Measurements from ENCODE around the gene MAMDC2.

Gene MAMDC2, protein sequence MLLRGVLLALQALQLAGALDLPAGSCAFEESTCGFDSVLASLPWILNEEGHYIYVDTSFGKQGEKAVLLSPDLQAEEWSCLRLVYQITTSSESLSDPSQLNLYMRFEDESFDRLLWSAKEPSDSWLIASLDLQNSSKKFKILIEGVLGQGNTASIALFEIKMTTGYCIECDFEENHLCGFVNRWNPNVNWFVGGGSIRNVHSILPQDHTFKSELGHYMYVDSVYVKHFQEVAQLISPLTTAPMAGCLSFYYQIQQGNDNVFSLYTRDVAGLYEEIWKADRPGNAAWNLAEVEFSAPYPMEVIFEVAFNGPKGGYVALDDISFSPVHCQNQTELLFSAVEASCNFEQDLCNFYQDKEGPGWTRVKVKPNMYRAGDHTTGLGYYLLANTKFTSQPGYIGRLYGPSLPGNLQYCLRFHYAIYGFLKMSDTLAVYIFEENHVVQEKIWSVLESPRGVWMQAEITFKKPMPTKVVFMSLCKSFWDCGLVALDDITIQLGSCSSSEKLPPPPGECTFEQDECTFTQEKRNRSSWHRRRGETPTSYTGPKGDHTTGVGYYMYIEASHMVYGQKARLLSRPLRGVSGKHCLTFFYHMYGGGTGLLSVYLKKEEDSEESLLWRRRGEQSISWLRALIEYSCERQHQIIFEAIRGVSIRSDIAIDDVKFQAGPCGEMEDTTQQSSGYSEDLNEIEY

DNA sequence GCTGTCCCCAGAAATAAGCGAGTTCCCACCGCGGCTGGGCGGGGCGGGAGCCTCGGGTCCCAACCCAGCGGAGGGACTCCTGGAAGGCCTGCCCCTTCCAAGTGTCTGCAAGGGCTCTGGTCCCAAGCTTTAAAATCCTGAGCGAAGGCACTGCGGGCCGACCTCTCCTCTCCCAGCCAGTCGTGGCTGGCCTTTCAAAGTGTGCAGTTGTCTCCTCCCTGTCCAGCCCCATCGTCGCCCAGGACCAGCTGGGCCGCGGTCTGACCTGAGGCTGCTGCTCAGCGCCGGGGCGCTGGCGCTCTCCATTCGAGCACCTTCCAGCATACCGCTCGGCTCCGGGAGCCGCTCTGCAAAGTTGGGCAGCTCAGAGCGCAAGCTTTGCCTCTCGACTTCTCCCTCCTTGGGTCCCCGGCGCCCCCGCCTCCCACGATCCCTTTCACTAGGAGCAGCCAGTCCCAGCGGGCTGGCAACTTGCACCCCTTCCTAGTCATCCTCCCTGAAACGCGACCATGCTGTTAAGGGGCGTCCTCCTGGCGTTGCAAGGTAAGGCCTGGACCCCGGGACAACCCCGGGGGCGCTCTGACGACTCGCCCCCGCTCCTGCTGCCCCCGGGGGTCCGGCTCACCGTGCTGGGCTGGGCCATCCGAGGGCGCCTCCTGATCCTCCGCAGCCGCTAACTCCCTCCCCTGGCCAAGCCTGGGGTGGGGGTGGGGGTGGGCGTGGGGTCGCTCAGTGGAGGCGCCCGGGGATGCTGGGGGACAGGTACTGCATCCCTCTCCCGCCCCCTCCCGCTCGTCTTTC, at the start of gene MAMDC2:
TSS of gene MAMDC2 (plus strand) at position 160 of the 801 bp plus-strand sequence. CDS start at position 510, 350 bp downstream.
- ATAC-seq = no peak; the same call in 2 of the 3 replicates
- TF ChIP-seq CSDC2 (CRISPR knock-in tag; IDR thresholded peaks at IDR 0.05) = no peak
- TF ChIP-seq ZNF70 (CRISPR knock-in tag; IDR thresholded peaks at IDR 0.05) = no peak
- TF ChIP-seq ZC3H10 (CRISPR knock-in tag; IDR thresholded peaks at IDR 0.05) = no peak
- TF ChIP-seq CREB5 (CRISPR knock-in tag; IDR thresholded peaks at IDR 0.05; ENCODE audit: low read depth) = no peak
- TF ChIP-seq ESRRG (CRISPR knock-in tag; IDR thresholded peaks at IDR 0.05) = no peak
- TF ChIP-seq BACH2 (CRISPR knock-in tag; IDR thresholded peaks at IDR 0.05; ENCODE audit: borderline replicate concordance) = no peak
- TF ChIP-seq, protein P1, sequence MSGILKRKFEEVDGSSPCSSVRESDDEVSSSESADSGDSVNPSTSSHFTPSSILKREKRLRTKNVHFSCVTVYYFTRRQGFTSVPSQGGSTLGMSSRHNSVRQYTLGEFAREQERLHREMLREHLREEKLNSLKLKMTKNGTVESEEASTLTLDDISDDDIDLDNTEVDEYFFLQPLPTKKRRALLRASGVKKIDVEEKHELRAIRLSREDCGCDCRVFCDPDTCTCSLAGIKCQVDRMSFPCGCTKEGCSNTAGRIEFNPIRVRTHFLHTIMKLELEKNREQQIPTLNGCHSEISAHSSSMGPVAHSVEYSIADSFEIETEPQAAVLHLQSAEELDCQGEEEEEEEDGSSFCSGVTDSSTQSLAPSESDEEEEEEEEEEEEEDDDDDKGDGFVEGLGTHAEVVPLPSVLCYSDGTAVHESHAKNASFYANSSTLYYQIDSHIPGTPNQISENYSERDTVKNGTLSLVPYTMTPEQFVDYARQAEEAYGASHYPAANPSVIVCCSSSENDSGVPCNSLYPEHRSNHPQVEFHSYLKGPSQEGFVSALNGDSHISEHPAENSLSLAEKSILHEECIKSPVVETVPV (CRISPR knock-in tag; IDR thresholded peaks at IDR 0.05) = no peak
- TF ChIP-seq, protein P2, sequence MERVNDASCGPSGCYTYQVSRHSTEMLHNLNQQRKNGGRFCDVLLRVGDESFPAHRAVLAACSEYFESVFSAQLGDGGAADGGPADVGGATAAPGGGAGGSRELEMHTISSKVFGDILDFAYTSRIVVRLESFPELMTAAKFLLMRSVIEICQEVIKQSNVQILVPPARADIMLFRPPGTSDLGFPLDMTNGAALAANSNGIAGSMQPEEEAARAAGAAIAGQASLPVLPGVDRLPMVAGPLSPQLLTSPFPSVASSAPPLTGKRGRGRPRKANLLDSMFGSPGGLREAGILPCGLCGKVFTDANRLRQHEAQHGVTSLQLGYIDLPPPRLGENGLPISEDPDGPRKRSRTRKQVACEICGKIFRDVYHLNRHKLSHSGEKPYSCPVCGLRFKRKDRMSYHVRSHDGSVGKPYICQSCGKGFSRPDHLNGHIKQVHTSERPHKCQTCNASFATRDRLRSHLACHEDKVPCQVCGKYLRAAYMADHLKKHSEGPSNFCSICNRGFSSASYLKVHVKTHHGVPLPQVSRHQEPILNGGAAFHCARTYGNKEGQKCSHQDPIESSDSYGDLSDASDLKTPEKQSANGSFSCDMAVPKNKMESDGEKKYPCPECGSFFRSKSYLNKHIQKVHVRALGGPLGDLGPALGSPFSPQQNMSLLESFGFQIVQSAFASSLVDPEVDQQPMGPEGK (CRISPR knock-in tag; IDR thresholded peaks at IDR 0.05; ENCODE audit: borderline replicate concordance) = no peak
- no peak for TF ChIP-seq TCF4 (CRISPR knock-in tag; IDR thresholded peaks at IDR 0.05; ENCODE audit: borderline replicate concordance)
- TF ChIP-seq ARNTL (CRISPR knock-in tag; IDR thresholded peaks at IDR 0.05; ENCODE audit: borderline replicate concordance, low read depth) = no peak
- no peak for TF ChIP-seq ZNF8 (CRISPR knock-in tag; IDR thresholded peaks at IDR 0.05)
- no peak for TF ChIP-seq SNAI2 (CRISPR knock-in tag; IDR thresholded peaks at IDR 0.05)
- TF ChIP-seq GLIS3 (CRISPR knock-in tag; IDR thresholded peaks at IDR 0.05) = no peak
- no peak for TF ChIP-seq PPARA (CRISPR knock-in tag; IDR thresholded peaks at IDR 0.05; ENCODE audit: borderline replicate concordance)
- TF ChIP-seq RARB (CRISPR knock-in tag; IDR thresholded peaks at IDR 0.05) = no peak
- TF ChIP-seq OSR1 (CRISPR knock-in tag; IDR thresholded peaks at IDR 0.05) = no peak

- no peak for ATAC-seq
- TF ChIP-seq ISL1 (CRISPR knock-in tag; IDR thresholded peaks at IDR 0.05) (no peak), PPARA (CRISPR knock-in tag; IDR thresholded peaks at IDR 0.05; ENCODE audit: borderline replicate concordance) (no peak), ZFP3 (CRISPR knock-in tag; IDR thresholded peaks at IDR 0.05) (no peak), TCF4 (CRISPR knock-in tag; IDR thresholded peaks at IDR 0.05; ENCODE audit: borderline replicate concordance) (no peak), BACH2 (CRISPR knock-in tag; IDR thresholded peaks at IDR 0.05; ENCODE audit: borderline replicate concordance) (no peak), ZNF8 (CRISPR knock-in tag; IDR thresholded peaks at IDR 0.05) (no peak), ZNF70 (CRISPR knock-in tag; IDR thresholded peaks at IDR 0.05) (no peak), RARB (CRISPR knock-in tag; IDR thresholded peaks at IDR 0.05) (no peak), ZC3H10 (CRISPR knock-in tag; IDR thresholded peaks at IDR 0.05) (no peak), SNAI2 (CRISPR knock-in tag; IDR thresholded peaks at IDR 0.05) (no peak), ESRRG (CRISPR knock-in tag; IDR thresholded peaks at IDR 0.05) (no peak), GLIS3 (CRISPR knock-in tag; IDR thresholded peaks at IDR 0.05) (no peak), CSDC2 (CRISPR knock-in tag; IDR thresholded peaks at IDR 0.05) (no peak)
- TF ChIP-seq, protein P3, sequence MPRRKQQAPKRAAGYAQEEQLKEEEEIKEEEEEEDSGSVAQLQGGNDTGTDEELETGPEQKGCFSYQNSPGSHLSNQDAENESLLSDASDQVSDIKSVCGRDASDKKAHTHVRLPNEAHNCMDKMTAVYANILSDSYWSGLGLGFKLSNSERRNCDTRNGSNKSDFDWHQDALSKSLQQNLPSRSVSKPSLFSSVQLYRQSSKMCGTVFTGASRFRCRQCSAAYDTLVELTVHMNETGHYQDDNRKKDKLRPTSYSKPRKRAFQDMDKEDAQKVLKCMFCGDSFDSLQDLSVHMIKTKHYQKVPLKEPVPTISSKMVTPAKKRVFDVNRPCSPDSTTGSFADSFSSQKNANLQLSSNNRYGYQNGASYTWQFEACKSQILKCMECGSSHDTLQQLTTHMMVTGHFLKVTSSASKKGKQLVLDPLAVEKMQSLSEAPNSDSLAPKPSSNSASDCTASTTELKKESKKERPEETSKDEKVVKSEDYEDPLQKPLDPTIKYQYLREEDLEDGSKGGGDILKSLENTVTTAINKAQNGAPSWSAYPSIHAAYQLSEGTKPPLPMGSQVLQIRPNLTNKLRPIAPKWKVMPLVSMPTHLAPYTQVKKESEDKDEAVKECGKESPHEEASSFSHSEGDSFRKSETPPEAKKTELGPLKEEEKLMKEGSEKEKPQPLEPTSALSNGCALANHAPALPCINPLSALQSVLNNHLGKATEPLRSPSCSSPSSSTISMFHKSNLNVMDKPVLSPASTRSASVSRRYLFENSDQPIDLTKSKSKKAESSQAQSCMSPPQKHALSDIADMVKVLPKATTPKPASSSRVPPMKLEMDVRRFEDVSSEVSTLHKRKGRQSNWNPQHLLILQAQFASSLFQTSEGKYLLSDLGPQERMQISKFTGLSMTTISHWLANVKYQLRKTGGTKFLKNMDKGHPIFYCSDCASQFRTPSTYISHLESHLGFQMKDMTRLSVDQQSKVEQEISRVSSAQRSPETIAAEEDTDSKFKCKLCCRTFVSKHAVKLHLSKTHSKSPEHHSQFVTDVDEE (CRISPR knock-in tag; IDR thresholded peaks at IDR 0.05) = no peak
- TF ChIP-seq, protein P1 (CRISPR knock-in tag; IDR thresholded peaks at IDR 0.05) = no peak
These were observed 47.8 kb upstream of the MAMDC2 start for GRCh38 chr9:69995846-69996245.

All from SK-N-SH treated with all-trans-retinoic acid at 6 μM for 48 hours (cell line).